HG03442 (cell line): ENCODE results near the gene MRPL11.
"Not testable (repeated sequence)": the region's sequence is repeated elsewhere in the genome, so short reads cannot be mapped to it uniquely, and the experiment has no call there.

Experiments
- ATAC-seq: cut with Tn5 transposase; IDR thresholded peaks from one replicate; pipeline ENCODE4 v1.9.1; 2021; ENCODE audit warnings: mild to moderate bottlenecking, moderate library complexity; ENCODE audit not compliant: unreplicated experiment

Gene MRPL11

DNA sequence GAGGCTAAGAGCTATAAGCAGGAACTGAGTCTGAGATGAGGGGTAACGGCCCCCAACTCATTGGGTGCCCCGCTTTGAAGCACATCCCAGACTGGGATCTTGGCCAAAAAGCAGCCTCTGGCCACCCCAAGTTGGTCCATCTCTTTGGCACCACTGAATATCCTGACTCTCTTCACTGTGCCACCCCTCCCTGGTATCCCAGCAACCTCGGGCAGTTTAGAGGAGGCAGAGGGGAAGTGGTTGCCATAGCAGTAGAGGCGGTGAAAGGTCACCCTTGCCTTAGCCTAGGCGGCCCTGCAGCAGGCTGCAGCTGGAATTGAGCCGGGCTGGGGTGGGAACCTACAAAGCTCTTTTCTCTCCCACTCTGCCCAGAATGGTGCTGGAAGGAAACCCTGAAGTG lies 29.1 kb upstream of the MRPL11 start:
- ATAC-seq: no peak

DNA sequence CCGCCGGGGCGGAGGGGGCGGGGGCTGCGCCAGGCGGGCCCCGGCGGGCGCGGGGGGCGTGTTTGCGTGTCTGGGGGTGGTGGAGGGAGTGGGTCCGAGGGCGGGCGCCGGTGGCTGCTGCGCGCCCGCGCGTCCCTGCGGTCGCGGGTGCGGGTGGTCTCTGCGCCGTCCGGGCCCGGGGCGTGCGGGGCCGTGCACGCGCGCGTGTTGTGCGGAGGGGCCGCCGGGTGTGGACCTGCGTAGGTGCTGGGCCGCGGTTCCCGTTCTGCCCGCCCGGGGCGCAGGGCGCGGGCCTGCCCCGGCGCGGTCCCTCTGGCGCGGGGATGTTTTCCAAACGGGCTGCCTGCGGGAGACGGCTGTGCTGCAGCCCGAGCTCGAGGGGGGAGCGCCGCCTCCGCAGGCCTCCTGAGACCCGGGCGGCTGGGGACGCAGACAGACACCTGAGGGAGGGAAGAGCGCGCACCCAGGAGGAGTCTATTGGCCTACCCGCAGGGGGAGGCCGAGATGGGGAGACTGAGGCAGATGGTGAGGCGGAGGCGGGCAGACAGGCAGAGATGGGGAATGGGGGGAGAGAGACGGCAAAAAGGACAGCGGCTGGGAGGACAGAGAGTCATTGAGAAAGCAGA lies 28.5 kb upstream of the MRPL11 start:
- no peak for ATAC-seq

GRCh38 chr11:66466225-66467033 lies 27.8 kb upstream of the MRPL11 start, which contains the start of gene PELI3:
PELI3 (plus strand) TSS chr11:66466905; CDS start chr11:66468129, 1,224 bp downstream.
- ATAC-seq: peak; percentile 82

DNA sequence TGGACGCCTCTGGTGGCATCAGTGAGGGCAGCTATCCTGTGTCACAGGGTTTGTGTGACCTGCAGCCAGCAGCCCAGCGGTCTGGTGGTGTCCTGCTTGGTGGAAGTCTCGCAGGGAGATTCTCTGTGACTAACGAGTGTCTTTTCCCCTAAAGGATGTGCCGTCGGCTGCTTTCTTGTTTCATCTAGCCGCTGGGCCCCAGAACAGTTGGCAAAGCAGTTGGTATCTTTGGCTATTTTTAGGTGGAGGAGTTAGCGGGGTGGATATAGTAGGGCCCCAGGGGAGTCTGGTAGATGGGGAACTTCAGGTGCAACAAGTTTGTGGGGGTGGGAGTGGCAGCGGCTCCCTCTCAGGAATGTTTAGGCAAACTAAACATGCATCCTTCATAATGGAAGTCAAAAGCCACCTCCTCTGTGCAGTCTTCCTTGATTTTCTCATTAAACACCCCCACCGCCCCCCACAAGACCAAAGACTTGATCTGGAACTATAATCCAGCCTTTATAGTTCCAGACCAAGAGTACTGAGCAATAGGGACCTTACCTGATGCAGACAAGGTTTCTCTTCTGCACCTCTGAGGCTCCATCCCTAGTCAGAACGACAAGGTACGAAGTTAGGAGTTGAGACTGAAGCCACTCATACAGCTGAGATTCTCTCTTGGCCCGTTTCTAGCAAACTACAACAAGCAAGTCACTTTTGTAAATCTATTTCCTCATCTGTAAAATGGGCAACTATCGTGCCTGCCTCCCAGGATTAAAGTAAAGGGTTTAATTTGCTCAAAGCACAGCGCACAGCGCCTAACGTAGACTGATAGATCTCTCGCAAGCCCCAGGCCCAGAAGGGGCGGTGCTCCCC lies 27.0 kb upstream of the MRPL11 start:
- ATAC-seq: no peak

GRCh38 chr11:66464916-66465315 lies 26.3 kb upstream of the MRPL11 start:
- no peak for ATAC-seq

DNA sequence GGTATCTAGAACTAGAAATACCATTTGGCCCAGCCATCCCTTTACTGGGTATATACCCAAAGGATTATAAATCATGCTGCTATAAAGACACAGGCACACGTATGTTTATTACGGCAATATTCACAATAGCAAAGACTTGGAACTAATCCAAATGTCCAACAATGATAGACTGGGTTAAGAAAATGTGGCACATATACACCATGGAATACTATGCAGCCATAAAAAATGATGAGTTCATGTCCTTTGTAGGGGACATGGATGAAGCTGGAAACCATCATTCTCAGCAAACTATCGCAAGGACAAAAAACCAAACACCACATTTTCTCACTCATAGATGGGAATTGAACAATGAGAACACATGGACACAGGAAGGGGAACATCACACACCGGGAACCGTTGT lies 25.5 kb upstream of the MRPL11 start:
- not testable (repeated sequence) for ATAC-seq

DNA sequence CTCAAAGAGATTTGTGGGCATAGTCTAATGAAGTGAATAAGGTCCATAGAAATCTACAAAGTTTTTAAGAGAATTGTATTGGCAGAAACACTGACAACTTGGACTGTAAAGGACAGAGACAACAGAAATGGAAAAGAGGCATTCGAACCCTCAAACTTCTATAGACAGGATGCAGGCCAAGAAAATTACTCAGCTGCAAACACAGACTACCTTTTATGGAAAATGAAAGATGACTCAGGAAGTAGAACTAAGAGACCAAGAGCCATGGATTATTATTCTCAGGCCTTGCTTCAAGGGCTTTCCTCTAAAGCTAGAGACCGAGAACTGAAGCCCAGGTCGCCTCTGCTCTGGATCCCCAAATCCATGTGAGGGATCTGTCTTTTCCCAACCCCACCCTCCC lies 24.3 kb upstream of the MRPL11 start:
- no peak for ATAC-seq

- no peak for ATAC-seq
Observed at GRCh38 chr11:66462010-66462409, 23.4 kb upstream of the MRPL11 start.

- ATAC-seq: no peak
Observed at GRCh38 chr11:66459138-66459778, 20.6 kb upstream of the MRPL11 start.

DNA sequence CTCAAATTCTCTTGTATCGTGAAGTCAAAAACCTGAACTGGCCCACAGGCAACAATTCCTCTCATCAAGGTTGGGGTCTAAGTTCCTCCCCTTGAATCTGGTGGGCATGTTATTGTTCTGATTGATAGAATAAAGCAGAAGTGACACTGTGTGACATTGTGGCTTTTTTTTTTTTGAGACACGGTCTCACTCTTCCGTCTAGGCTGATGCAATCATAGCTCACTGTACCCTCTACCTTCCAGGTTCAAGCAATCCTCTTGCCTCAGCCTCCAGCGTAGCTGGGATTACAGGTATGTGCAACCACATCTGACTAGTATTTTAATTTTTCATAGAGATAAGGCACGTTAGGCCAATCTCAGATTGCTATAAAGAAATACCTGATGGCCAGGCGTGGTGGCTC lies 19.2 kb upstream of the MRPL11 start:
- ATAC-seq: no peak

GRCh38 chr11:66454828-66455227 lies 16.2 kb upstream of the MRPL11 start:
- ATAC-seq: no peak

DNA sequence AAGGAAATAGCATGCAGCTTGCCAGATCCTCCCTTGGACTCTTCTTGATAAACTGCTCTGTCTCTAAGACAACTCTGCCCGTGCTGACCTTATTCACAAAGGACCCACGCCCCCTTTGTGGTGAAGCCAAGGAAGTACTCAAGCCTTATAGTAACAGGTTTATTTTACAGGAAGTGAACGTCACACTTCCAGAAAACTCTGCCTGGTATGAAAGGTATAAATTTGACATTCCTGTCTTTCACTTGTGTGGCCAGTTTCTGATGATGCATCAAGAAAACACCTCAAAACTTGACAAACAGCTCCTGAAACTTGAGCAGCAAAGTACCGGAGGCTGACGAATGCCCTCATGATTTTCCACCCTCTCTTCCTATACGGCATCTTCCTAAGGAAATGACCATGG lies 15.6 kb upstream of the MRPL11 start:
- ATAC-seq: no peak

- no peak for ATAC-seq
Observed at GRCh38 chr11:66451663-66452062, 13.0 kb upstream of the MRPL11 start.

- ATAC-seq: no peak
Observed at GRCh38 chr11:66450560-66450959, 11.9 kb upstream of the MRPL11 start.

DNA sequence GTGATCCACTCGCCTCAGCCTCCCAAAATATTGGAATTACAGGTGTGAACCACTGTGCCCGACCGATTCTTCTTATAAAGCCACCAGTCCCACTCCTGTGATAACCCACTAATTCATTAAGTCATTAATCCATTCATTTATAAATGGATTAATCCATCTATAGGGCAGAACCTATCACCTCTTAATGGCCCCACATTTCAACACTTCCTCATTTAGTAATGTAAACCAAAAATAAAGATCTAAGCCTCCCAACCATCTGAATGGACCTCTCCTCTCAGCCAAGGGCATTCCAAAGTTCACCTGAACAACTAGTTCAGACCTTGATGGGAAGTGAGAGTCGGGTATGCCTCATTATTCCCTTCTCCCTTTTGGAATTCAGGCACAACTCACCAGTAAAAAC lies 9.9 kb upstream of the MRPL11 start:
- no peak for ATAC-seq

- no peak for ATAC-seq
Observed at GRCh38 chr11:66447012-66447411, 8.4 kb upstream of the MRPL11 start.

- no peak for ATAC-seq
Observed at GRCh38 chr11:66443602-66444001, 5.0 kb upstream of the MRPL11 start.

- not testable (repeated sequence) for ATAC-seq
Observed at GRCh38 chr11:66440940-66441282, 2.3 kb upstream of the MRPL11 start.

DNA sequence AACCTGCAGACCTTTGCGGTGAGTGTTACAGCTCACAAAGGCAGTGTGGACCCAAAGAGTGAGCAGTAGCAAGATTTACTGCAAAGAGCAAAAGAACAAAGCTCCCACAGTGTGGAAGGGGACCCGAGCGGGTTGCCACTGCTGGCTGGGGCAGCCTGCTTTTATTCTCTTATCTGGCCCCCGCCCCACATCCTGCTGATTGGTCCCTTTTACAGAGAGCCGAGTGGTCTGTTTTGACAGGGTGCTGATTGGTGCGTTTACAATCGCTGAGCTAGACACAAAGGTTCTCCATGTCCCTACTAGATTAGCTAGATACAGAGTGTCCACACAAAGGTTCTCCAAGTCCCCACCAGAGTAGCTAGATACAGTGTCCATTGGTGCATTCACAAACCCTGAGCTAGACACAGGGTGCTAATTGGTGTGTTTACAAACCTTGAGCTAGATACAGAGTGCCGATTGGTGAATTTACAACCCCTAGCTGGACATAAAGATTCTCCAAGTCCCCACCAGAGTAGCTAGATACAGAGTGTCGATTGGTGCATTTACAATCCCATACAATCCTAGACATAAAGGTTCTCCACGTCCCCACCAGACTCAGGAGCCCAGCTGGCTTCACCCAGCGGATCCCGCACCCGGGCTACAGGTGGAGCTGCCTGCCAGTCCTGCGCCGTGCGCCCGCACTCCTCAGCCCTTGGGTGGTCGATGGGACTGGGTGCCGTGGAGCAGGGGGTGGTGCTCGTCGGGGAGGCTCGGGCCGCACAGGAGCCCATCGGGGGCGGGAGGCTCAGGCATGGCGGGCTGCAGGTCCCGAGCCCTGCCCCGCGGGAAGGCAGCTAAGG lies 1.7 kb upstream of the MRPL11 start:
- ATAC-seq: not testable (repeated sequence)

DNA sequence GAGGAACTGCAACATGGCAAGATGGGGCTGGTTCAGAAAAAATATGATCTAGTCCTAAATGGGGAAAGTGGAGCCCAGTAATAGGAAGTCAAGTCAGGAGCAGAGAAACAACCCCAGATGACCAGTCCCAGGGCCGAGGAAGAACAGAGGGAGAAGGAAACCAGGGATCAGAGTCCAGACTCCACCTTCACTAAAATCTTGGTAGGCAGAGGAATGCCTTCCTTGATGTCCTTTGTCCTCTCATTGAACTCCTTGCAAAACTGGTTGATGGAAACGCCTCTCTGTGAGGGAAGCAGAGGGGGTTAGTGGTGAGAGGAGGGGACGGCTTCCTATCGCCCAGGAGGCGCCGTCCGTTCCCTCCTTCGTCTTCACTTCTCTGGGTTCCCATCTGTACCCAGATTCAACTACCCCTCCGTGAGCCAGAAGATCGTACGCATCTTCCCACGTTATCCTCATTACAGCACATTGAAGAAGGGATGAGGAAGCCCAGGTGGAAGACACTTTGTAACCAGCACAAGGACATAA lies 607 bp downstream of the MRPL11 start:
- no peak for ATAC-seq
